GM18520 (cell line): ENCODE measurements around the gene SP6.

Experiments used
- ATAC-seq: cut with Tn5 transposase; IDR thresholded peaks from one replicate; pipeline ENCODE4 v1.9.1; 2021; ENCODE audit not compliant: unreplicated experiment

SP6 gene

GRCh38 chr17:47879776-47880454 is 29.0 kb upstream of the SP6 start:
- no peak for ATAC-seq

- ATAC-seq: no peak
Observed at GRCh38 chr17:47879028-47879585, 28.1 kb upstream of the SP6 start.

GRCh38 chr17:47878203-47879027 is 27.5 kb upstream of the SP6 start:
- no peak for ATAC-seq

GRCh38 chr17:47877368-47878034 is 26.5 kb upstream of the SP6 start:
- ATAC-seq: no peak

GRCh38 chr17:47875011-47875985 is 24.3 kb upstream of the SP6 start:
- ATAC-seq: no peak

- no peak for ATAC-seq
Observed at GRCh38 chr17:47873200-47874090, 22.5 kb upstream of the SP6 start.

- no peak for ATAC-seq
Observed at GRCh38 chr17:47872651-47873161, 21.7 kb upstream of the SP6 start.

- ATAC-seq: no peak
Observed at GRCh38 chr17:47872019-47872650, 21.2 kb upstream of the SP6 start.

- no peak for ATAC-seq
Observed at GRCh38 chr17:47871048-47871447, 20.1 kb upstream of the SP6 start.

GRCh38 chr17:47870056-47870455 is 19.1 kb upstream of the SP6 start:
- no peak for ATAC-seq

GRCh38 chr17:47869114-47869513 is 18.2 kb upstream of the SP6 start:
- ATAC-seq: no peak

- no peak for ATAC-seq
Observed at GRCh38 chr17:47867813-47868533, 17.0 kb upstream of the SP6 start.

GRCh38 chr17:47866941-47867340 is 16.0 kb upstream of the SP6 start:
- ATAC-seq: no peak

GRCh38 chr17:47864791-47865216 is 13.8 kb upstream of the SP6 start:
- ATAC-seq: no peak

- ATAC-seq: no peak
Observed at GRCh38 chr17:47862621-47863440, 11.9 kb upstream of the SP6 start.

- ATAC-seq: no peak
Observed at GRCh38 chr17:47860386-47860785, 9.4 kb upstream of the SP6 start.
